NB4 (cell line): Measurements from ENCODE around the gene MYOF.

Source experiments
- CTCF ChIP-seq: IDR thresholded peaks from one replicate; pipeline ENCODE4 v1.5.1; 2012; ENCODE audit warnings: low read depth, low read length
- MYC ChIP-seq: IDR thresholded peaks from 2 replicates; pipeline ENCODE4 v1.6.1; 2011; ENCODE audit warnings: low read depth, low read length
- POLR2A ChIP-seq: IDR thresholded peaks from 2 replicates; pipeline ENCODE4 v1.6.1; 2011; ENCODE audit warnings: mild to moderate bottlenecking; ENCODE audit not compliant: insufficient read length; ENCODE audit errors: extremely low read depth

- TF ChIP-seq POLR2A (no peak), CTCF (no peak), MYC (no peak)
These were observed 139.2 kb downstream of the MYOF start for GRCh38 chr10:93342921-93343320.
